Measurements from ENCODE around the gene CFAP126. TPM values are rescaled to one million over a fixed set of nuclear protein-coding genes. Genes with fewer than 3 reads are reported as not detected.
"Not testable (repeated sequence)": the region's sequence is repeated elsewhere in the genome, so short reads cannot be mapped to it uniquely, and the experiment has no call there.

Gene CFAP126, protein sequence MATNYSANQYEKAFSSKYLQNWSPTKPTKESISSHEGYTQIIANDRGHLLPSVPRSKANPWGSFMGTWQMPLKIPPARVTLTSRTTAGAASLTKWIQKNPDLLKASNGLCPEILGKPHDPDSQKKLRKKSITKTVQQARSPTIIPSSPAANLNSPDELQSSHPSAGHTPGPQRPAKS
- not detected in 2 replicates for total RNA-seq
- not detected for total RNA-seq (2013)
- polyA plus RNA-seq, result not detected in 2 replicates
- not detected in 2 replicates for polyA minus RNA-seq

DNA sequence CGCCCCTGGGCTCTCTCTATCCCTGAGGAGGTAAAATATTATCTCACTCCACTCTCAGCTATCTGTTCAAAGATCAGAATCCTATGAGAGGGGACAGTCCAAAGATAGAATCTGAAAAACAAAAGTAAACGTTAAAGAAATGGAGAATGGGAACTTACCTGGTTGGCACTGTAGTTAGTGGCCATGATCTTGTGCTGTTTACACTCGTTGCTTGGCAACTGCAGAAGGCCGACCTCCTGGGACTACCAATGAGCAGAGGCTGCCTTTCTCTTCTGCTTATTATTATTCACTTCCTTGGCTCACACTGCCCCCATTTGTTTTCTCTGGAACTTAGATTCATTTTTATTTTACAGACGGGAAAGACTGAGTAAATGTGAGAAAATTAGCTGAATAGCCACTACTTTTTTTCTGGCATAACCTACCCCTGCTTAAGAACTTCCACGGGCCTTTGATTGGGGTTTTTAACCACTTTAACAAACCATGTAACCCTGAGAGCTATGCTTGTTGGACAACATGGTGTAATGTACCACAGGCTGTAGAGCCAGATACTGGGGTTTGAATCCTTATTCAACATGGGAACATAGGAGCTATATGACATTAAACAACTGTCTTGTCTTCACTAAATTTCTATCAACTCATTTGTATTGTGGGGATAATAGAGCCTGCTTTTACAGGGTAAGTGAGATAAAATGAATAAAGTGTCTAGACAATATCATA lies at the start of gene CFAP126:
Gene CFAP126 (minus strand): TSS at position 193 of the 717 bp plus-strand sequence. CDS start 8 bp downstream, at position 185.
- Mint-ChIP-seq H3K27ac (peak within 1 kb of the TSS; percentile 32), H3K4me1 (peaks cover 8% of the 10 kb centered on the region), H3K4me3 (no peak within 1 kb of the TSS), H3K27me3 (no peaks in the 10 kb centered on the region), H3K9me3 (ENCODE audit: insufficient read depth) (no peaks in the 10 kb centered on the region)
- intact Hi-C loops (cut with micrococcal nuclease), result loop anchor here (1.0 to 5.0 kb wide), 5 partner anchors 22 to 166 kb away; partner anchors contain the start of genes NDUFS2 and SDHC
- no peaks in the 10 kb centered on the region for H4K20me1 ChIP-seq (ENCODE audit: control insufficient read depth, insufficient read depth, low read length, poor library complexity, severe bottlenecking)
- H2AFZ ChIP-seq (ENCODE audit: insufficient read depth, low read depth, low read length, poor library complexity, severe bottlenecking), result peak within 1 kb of the TSS; percentile 57
- peak within 1 kb of the TSS; percentile 15 for H3K4me2 ChIP-seq (replicated peaks; ENCODE audit: low read depth, low read length, poor library complexity, severe bottlenecking)
- H3K9me3 ChIP-seq (ENCODE audit: control extremely low read depth in 1 of 3, control insufficient read depth in 2 of 3, insufficient read depth in 1 of 3, low read length in 2 of 3), result no peaks in the 10 kb centered on the region
- no peak within 1 kb of the TSS for H3K4me3 ChIP-seq (ENCODE audit: control extremely low read depth in 1 of 5, extremely low read depth in 1 of 5, insufficient read depth in 1 of 5, low read depth in 2 of 5, low read length in 4 of 5)
- ATAC-seq (ENCODE audit: low read depth) (peak; percentile 100), DNase-seq (peak; percentile 91)
- peaks cover 0 to 28% of the 10 kb centered on the region in 2 experiments for H3K36me3 ChIP-seq (replicated peaks in 1 of 2; ENCODE audit: control extremely low read depth in 1 of 2, control insufficient read depth in 1 of 2, extremely low read depth in 1 of 2, insufficient read depth in 2 of 2, low read length in 1 of 2)
- peak within 1 kb of the TSS; percentile 69 to 91 for H3K27ac ChIP-seq (ENCODE audit: low read length in 2 of 2)
- H3K79me2 ChIP-seq (ENCODE audit: control insufficient read depth, insufficient read depth, low read length), result no peaks in the 10 kb centered on the region
- WGBS (ENCODE audit: insufficient coverage), result 0% methylated on average over 1 of the region's 6 CpGs
- H3K27me3 ChIP-seq (replicated peaks in 1 of 4; ENCODE audit: control extremely low read depth in 1 of 4, control insufficient read depth in 3 of 4, insufficient read depth in 4 of 4, low read length in 3 of 4), result no peaks in the 10 kb centered on the region
- TF ChIP-seq, protein P1, sequence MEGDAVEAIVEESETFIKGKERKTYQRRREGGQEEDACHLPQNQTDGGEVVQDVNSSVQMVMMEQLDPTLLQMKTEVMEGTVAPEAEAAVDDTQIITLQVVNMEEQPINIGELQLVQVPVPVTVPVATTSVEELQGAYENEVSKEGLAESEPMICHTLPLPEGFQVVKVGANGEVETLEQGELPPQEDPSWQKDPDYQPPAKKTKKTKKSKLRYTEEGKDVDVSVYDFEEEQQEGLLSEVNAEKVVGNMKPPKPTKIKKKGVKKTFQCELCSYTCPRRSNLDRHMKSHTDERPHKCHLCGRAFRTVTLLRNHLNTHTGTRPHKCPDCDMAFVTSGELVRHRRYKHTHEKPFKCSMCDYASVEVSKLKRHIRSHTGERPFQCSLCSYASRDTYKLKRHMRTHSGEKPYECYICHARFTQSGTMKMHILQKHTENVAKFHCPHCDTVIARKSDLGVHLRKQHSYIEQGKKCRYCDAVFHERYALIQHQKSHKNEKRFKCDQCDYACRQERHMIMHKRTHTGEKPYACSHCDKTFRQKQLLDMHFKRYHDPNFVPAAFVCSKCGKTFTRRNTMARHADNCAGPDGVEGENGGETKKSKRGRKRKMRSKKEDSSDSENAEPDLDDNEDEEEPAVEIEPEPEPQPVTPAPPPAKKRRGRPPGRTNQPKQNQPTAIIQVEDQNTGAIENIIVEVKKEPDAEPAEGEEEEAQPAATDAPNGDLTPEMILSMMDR (IDR thresholded peaks at IDR 0.05), result peak; percentile 48
- TF ChIP-seq EZH2 (IDR thresholded peaks at IDR 0.05; ENCODE audit: borderline replicate concordance, insufficient read depth, low read depth, low read length, poor library complexity, severe bottlenecking), result no peak
- ChIA-PET CTCF (interaction anchor here (0.6 to 2.5 kb wide), 16 partner anchors 8 to 390 kb away, joined by 3 to 14 read pairs (median 3); partner anchors contain the start of genes NDUFS2, PPOX and TOMM40L), POLR2A (no interaction called here)
- H3K9ac ChIP-seq (ENCODE audit: low read length), result no peak within 1 kb of the TSS
- peaks cover 7 to 9% of the 10 kb centered on the region in 2 donors for H3K4me1 ChIP-seq (ENCODE audit: control insufficient read depth in 2 of 2, insufficient read depth in 2 of 2, low read length in 2 of 2)

DNA sequence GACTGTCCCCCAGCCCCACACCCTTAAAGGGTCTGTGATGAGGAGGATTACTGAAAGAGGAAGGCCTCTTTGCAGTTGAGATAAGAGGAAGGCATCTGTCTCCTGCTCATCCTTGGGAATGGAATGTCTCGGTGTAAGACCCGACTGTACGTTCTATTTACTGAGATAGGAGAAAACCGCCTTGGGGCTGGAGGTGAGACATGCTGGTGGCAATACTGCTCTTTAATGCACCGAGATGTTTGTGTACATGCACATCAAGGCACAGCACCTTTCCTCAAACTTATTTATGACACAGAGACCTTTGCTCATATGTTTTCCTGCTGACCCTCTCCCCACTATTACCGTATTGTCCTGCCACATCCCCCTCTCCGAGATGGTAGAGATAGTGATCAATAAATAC lies 45.4 kb upstream of the CFAP126 start:
- H3K9me3 ChIP-seq (ENCODE audit: control extremely low read depth in 1 of 3, control insufficient read depth in 2 of 3, insufficient read depth in 1 of 3, low read length in 2 of 3); H3K79me2 ChIP-seq (ENCODE audit: control insufficient read depth, insufficient read depth, low read length); H3K27ac Mint-ChIP-seq; H2AFZ ChIP-seq (ENCODE audit: insufficient read depth, low read depth, low read length, poor library complexity, severe bottlenecking); POLR2A ChIA-PET; H3K36me3 ChIP-seq (replicated peaks in 1 of 2; ENCODE audit: control extremely low read depth in 1 of 2, control insufficient read depth in 1 of 2, extremely low read depth in 1 of 2, insufficient read depth in 2 of 2, low read length in 1 of 2); intact Hi-C loops (cut with micrococcal nuclease); CTCF ChIA-PET; H3K27me3 Mint-ChIP-seq; DNase-seq; H3K4me3 Mint-ChIP-seq; H3K4me1 ChIP-seq (ENCODE audit: control insufficient read depth in 2 of 2, insufficient read depth in 2 of 2, low read length in 2 of 2); H3K4me2 ChIP-seq (replicated peaks; ENCODE audit: low read depth, low read length, poor library complexity, severe bottlenecking); H3K27ac ChIP-seq (ENCODE audit: low read length in 2 of 2); H3K27me3 ChIP-seq (replicated peaks in 1 of 4; ENCODE audit: control extremely low read depth in 1 of 4, control insufficient read depth in 3 of 4, insufficient read depth in 4 of 4, low read length in 3 of 4); H3K9me3 Mint-ChIP-seq (ENCODE audit: insufficient read depth); H3K9ac ChIP-seq (ENCODE audit: low read length); H4K20me1 ChIP-seq (ENCODE audit: control insufficient read depth, insufficient read depth, low read length, poor library complexity, severe bottlenecking); H3K4me3 ChIP-seq (ENCODE audit: control extremely low read depth in 1 of 5, extremely low read depth in 1 of 5, insufficient read depth in 1 of 5, low read depth in 2 of 5, low read length in 4 of 5); ATAC-seq (ENCODE audit: low read depth): not testable (repeated sequence)
- 100% methylated on average over 3 of the region's 7 CpGs for WGBS (ENCODE audit: insufficient coverage)
- H3K4me1 Mint-ChIP-seq, result peaks cover 13% of the 10 kb centered on the region

DNA sequence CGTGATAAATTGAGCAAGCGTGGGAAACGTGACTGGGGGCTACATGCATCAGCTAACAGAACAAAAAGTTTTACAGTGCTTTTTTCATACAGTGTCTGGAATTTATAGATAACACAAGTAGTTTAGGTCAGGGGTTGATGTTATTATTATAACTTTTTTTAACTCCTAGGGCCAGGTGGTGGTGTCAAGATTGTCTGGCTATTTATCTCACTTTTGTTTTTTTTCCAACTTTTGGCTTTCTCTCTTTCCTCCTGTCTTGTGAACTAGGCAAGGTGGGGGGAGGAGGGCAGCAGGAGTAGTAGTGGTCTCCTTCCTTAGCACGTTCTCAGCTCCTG lies 42.9 kb upstream of the CFAP126 start:
- WGBS (ENCODE audit: insufficient coverage), result 100% methylated on average over 2 of the region's 4 CpGs
- intact Hi-C loops (cut with micrococcal nuclease); H3K4me2 ChIP-seq (replicated peaks; ENCODE audit: low read depth, low read length, poor library complexity, severe bottlenecking); H2AFZ ChIP-seq (ENCODE audit: insufficient read depth, low read depth, low read length, poor library complexity, severe bottlenecking); CTCF ChIA-PET; H4K20me1 ChIP-seq (ENCODE audit: control insufficient read depth, insufficient read depth, low read length, poor library complexity, severe bottlenecking); POLR2A ChIA-PET; H3K27ac ChIP-seq (ENCODE audit: low read length in 2 of 2); H3K27me3 Mint-ChIP-seq; H3K9me3 Mint-ChIP-seq (ENCODE audit: insufficient read depth); DNase-seq; H3K27me3 ChIP-seq (replicated peaks in 1 of 4; ENCODE audit: control extremely low read depth in 1 of 4, control insufficient read depth in 3 of 4, insufficient read depth in 4 of 4, low read length in 3 of 4); H3K36me3 ChIP-seq (replicated peaks in 1 of 2; ENCODE audit: control extremely low read depth in 1 of 2, control insufficient read depth in 1 of 2, extremely low read depth in 1 of 2, insufficient read depth in 2 of 2, low read length in 1 of 2); H3K9ac ChIP-seq (ENCODE audit: low read length); H3K79me2 ChIP-seq (ENCODE audit: control insufficient read depth, insufficient read depth, low read length); H3K4me3 Mint-ChIP-seq; H3K9me3 ChIP-seq (ENCODE audit: control extremely low read depth in 1 of 3, control insufficient read depth in 2 of 3, insufficient read depth in 1 of 3, low read length in 2 of 3); H3K4me3 ChIP-seq (ENCODE audit: control extremely low read depth in 1 of 5, extremely low read depth in 1 of 5, insufficient read depth in 1 of 5, low read depth in 2 of 5, low read length in 4 of 5); H3K27ac Mint-ChIP-seq; ATAC-seq (ENCODE audit: low read depth); H3K4me1 ChIP-seq (ENCODE audit: control insufficient read depth in 2 of 2, insufficient read depth in 2 of 2, low read length in 2 of 2): not testable (repeated sequence)
- H3K4me1 Mint-ChIP-seq, result peaks cover 13% of the 10 kb centered on the region

Measured in B cell (primary cell).